Measurements from ENCODE around the gene CEACAM20. TPM values are rescaled to one million over a fixed set of nuclear protein-coding genes. Genes with fewer than 3 reads are reported as not detected.

The CEACAM20 gene
- not detected for total RNA-seq

DNA sequence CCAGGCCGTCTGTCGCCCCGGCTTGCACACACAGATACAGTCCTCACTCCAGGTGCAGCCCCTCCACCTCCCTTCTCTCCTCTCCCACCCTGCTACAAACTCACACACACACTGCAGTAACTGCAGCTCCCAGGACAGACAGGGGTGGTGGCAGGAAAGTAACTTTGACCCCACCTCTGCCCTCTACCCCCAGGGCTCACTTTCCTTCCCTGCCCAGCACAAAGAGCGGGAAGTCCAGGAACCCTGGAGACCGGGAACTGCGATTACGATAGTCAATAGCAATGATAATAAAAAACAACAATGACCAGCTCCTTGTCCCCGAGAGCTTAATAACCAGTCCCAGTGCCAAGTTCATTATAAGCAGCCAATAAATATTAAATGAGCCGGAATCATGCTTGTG, at the start of gene CEACAM20:
Gene CEACAM20, minus strand, starts transcription at position 140 of the 400 bp plus-strand sequence. CDS start 166 bp downstream, outside the sequence.
- no peaks in the 10 kb centered on the region for H3K27me3 ChIP-seq
- no peaks in the 10 kb centered on the region for H3K4me1 ChIP-seq
- H3K36me3 ChIP-seq = no peaks in the 10 kb centered on the region
- no peak for DNase-seq (ENCODE audit: extremely low spot score in 2 of 2)
- no peak within 1 kb of the TSS for H3K27ac ChIP-seq
- TF ChIP-seq POLR2AphosphoS5 (IDR thresholded peaks at IDR 0.05; ENCODE audit: insufficient read depth in 1 of 2, low read depth in 1 of 2) (no peak), POLR2A (IDR thresholded peaks at IDR 0.05) (no peak)
- TF ChIP-seq, protein P1, sequence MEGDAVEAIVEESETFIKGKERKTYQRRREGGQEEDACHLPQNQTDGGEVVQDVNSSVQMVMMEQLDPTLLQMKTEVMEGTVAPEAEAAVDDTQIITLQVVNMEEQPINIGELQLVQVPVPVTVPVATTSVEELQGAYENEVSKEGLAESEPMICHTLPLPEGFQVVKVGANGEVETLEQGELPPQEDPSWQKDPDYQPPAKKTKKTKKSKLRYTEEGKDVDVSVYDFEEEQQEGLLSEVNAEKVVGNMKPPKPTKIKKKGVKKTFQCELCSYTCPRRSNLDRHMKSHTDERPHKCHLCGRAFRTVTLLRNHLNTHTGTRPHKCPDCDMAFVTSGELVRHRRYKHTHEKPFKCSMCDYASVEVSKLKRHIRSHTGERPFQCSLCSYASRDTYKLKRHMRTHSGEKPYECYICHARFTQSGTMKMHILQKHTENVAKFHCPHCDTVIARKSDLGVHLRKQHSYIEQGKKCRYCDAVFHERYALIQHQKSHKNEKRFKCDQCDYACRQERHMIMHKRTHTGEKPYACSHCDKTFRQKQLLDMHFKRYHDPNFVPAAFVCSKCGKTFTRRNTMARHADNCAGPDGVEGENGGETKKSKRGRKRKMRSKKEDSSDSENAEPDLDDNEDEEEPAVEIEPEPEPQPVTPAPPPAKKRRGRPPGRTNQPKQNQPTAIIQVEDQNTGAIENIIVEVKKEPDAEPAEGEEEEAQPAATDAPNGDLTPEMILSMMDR (IDR thresholded peaks at IDR 0.05) = no peak
- H3K9me3 ChIP-seq = no peaks in the 10 kb centered on the region
- intact Hi-C loops (cut with DNase I) = no loop called here
- H3K4me3 ChIP-seq = no peak within 1 kb of the TSS

DNA sequence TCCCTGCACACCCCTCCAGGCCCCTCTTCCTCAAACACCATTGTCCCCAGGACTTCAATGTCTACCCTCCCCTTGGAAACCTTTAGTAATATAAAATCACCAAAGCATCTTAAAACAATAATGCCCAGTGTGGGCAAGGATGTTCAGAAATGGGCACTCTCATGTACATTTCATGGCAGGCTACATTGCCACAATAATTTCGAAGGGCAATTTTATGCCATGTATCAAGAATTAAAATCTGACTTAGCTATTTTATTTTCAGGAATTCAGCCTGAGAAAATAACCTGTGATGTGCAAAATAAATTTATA, 48.0 kb upstream of the CEACAM20 start:
- Histone ChIP-seq H3K36me3 (no peaks in the 10 kb centered on the region), H3K4me1 (no peaks in the 10 kb centered on the region), H3K27me3 (no peaks in the 10 kb centered on the region), H3K27ac (no peak overlapping the region), H3K4me3 (no peak overlapping the region), H3K9me3 (no peaks in the 10 kb centered on the region)
- intact Hi-C loops (cut with DNase I) = no loop called here
- DNase-seq (ENCODE audit: extremely low spot score in 2 of 2) = no peak
- no peak for TF ChIP-seq POLR2A (IDR thresholded peaks at IDR 0.05)
- TF ChIP-seq, protein P1 (IDR thresholded peaks at IDR 0.05) = no peak
- no peak for TF ChIP-seq POLR2AphosphoS5 (IDR thresholded peaks at IDR 0.05; ENCODE audit: insufficient read depth in 1 of 2, low read depth in 1 of 2)

DNA sequence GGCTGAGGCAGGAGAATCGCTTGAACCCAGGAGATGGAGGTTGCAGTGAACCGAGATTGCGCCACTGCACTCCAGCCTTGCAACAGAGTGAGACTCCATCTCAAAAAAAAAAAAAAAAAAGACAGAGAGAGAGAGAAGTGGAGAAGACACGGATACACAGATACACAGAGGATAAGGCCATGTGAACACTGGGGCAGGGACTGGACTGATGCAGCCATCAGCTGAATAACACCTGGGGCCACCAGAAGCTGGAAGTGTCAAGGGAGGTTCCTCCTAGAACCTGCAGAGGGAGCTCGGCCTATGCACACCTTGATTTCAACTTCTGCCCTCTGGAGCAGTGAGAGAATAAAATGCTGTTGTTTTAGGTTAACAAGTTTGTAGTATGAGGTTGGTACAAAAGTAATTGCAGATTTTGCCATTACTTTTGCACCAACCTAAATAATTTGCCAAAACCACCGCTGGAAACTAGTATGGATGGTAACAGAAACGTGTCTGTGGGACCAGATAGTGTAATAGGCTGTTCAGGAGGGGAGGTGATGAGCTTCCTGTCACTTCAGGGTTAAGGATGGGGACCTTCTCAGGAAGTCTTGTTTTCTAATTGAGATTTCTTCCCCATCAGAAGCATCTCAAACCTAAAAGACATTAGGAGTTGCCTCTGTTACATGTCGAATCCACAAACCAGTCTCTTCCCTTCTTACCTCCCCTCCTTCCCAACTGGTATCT, 47.5 kb upstream of the CEACAM20 start:
- no peak for DNase-seq (ENCODE audit: extremely low spot score in 2 of 2)
- no peaks in the 10 kb centered on the region for H3K36me3 ChIP-seq
- intact Hi-C loops (cut with DNase I) = no loop called here

DNA sequence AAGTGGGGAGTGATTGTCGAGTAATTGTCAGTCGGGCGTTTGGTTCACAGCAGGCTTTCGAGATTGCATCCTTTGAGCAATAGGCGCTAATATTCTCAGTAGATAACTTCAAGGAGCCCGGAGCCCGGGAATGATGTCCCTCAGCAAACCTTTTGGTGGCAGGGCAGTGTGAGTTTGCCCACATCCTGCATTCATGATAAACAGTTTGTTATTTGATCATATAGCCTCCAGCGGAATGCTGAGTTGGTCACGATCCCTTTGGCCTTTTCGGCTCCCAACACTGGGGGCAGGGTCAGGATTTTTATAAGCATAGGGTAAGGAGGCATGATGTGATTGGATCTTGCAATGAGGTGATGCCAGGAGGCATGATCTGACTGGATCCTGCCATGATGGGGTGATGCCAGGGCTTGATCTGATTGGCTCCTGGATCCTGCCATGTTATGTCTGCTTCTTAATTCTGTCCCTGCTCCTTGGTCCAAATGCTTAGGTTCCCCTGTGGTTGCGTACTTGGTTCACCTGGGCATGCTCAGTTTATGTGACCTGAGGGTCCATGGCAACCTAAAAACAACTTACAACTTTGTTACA, 45.7 kb upstream of the CEACAM20 start:
- no peak overlapping the region for H3K27ac ChIP-seq
- H3K36me3 ChIP-seq = no peaks in the 10 kb centered on the region
- intact Hi-C loops (cut with DNase I) = no loop called here
- no peak for TF ChIP-seq POLR2A (IDR thresholded peaks at IDR 0.05)
- TF ChIP-seq, protein P1 (IDR thresholded peaks at IDR 0.05) = no peak
- TF ChIP-seq POLR2AphosphoS5 (IDR thresholded peaks at IDR 0.05; ENCODE audit: insufficient read depth in 1 of 2, low read depth in 1 of 2) = no peak
- H3K4me1 ChIP-seq = no peaks in the 10 kb centered on the region
- H3K4me3 ChIP-seq = no peak overlapping the region
- no peaks in the 10 kb centered on the region for H3K9me3 ChIP-seq
- DNase-seq (ENCODE audit: extremely low spot score in 2 of 2) = no peak
- no peaks in the 10 kb centered on the region for H3K27me3 ChIP-seq

More for the DNA sequence above, 47.5 kb upstream of the CEACAM20 start:
- Histone ChIP-seq H3K27me3 (no peaks in the 10 kb centered on the region), H3K4me1 (no peaks in the 10 kb centered on the region), H3K9me3 (no peaks in the 10 kb centered on the region), H3K4me3 (no peak overlapping the region), H3K27ac (no peak overlapping the region)
- TF ChIP-seq POLR2A (IDR thresholded peaks at IDR 0.05) (no peak), POLR2AphosphoS5 (IDR thresholded peaks at IDR 0.05; ENCODE audit: insufficient read depth in 1 of 2, low read depth in 1 of 2) (no peak)
- TF ChIP-seq, protein P1 (IDR thresholded peaks at IDR 0.05) = no peak

Measured in vagina (tissue), 2 donors.